Fibroblast of villous mesenchyme (primary cell): ENCODE data around the gene PKD2L2. TPM values are rescaled to one million over a fixed set of nuclear protein-coding genes. Genes with fewer than 3 reads are reported as not detected.

ENCODE experiments used
- DNase-seq: peaks from one replicate; pipeline ENCODE4 v3.0.0-alpha.2; 2010; ENCODE audit warnings: low read depth
- H3K4me3 ChIP-seq: 2 replicates; pipeline ENCODE4 v1.5.1; 2011; ENCODE audit warnings: low read depth, mild to moderate bottlenecking, low read length
- CTCF ChIP-seq: IDR thresholded peaks from 2 replicates; pipeline ENCODE4 v1.5.1; 2012; ENCODE audit warnings: low read depth, mild to moderate bottlenecking, low read length; ENCODE audit not compliant: insufficient read depth
- total RNA-seq: library from RNA; depleted of rRNA; stranded (reverse); fragments of >200 nt; gene quantifications from 2 replicates; pipeline ENCODE4 v1.2.3, GENCODE V29; 2012

PKD2L2 gene
- total RNA-seq, 1 donor = not detected

- no peak for DNase-seq
- no peak for TF ChIP-seq CTCF
- H3K4me3 ChIP-seq = no peak overlapping the region
Observed at GRCh38 chr5:137901011-137901817, 12.0 kb downstream of the PKD2L2 start.

GRCh38 chr5:137902408-137903133, 13.3 kb downstream of the PKD2L2 start:
- DNase-seq = no peak
- no peak overlapping the region for H3K4me3 ChIP-seq
- TF ChIP-seq CTCF = no peak

GRCh38 chr5:137914758-137915157, 25.5 kb downstream of the PKD2L2 start:
- no peak overlapping the region for H3K4me3 ChIP-seq
- no peak for DNase-seq
- TF ChIP-seq CTCF = no peak

- H3K4me3 ChIP-seq = no peak overlapping the region
- no peak for TF ChIP-seq CTCF
- DNase-seq = no peak
Observed at GRCh38 chr5:137916923-137917322, 27.7 kb downstream of the PKD2L2 start.

GRCh38 chr5:137921931-137922330, 32.7 kb downstream of the PKD2L2 start:
- peak; percentile 70 for DNase-seq
- H3K4me3 ChIP-seq = no peak overlapping the region
- TF ChIP-seq CTCF = no peak

GRCh38 chr5:137923856-137924255, 34.6 kb downstream of the PKD2L2 start:
- peak; percentile 32 for TF ChIP-seq CTCF
- peak; percentile 45 for DNase-seq

More at GRCh38 chr5:137923856-137924255, 34.6 kb downstream of the PKD2L2 start:
- no peak overlapping the region for H3K4me3 ChIP-seq
